Endothelial cell of umbilical vein (primary cell): Measurements from ENCODE around the gene SIPA1L3. TPM values are rescaled to one million over a fixed set of nuclear protein-coding genes. Genes with fewer than 3 reads are reported as not detected.

ENCODE experiments used
- BruUV-seq: library from RNA; stranded (reverse); fragments of 400-500 nt; replicated peaks from 2 replicates; lab custom pipeline; 2021; lab: Mats Ljungman, UMichigan
- CTCF ChIA-PET: fragments of 300-600, 350-600 bp; sonication (Branson Sonifier 250); formaldehyde crosslinking; loops from one replicate; lab custom pipeline; 2021; ENCODE audit warnings: antibody characterized with exemption, inconsistent platforms; lab: Charles Lee
- POLR2A ChIA-PET: fragments of 300-600, 350-600 bp; sonication (Branson Sonifier 250); formaldehyde crosslinking; loops from one replicate; lab custom pipeline; 2021; ENCODE audit warnings: antibody characterized with exemption, inconsistent platforms; lab: Charles Lee
- DNase-seq: peaks from one replicate; pipeline ENCODE4 v3.0.0-alpha.2; 2011; ENCODE audit warnings: low read depth, low spot score
- FAIRE-seq: peaks from 2 replicates; lab custom pipeline; 2011; peaks lifted over from hg19 to GRCh38; lab: Jason Lieb, UNC
- H2AFZ ChIP-seq: 2 replicates; pipeline ENCODE4 v1.6.0; 2012; ENCODE audit warnings: low read depth, low read length, control low read depth, inconsistent platforms
- H3K27ac ChIP-seq: 2 replicates; pipeline ENCODE4 v1.5.1; 2011; ENCODE audit warnings: low read depth, mild to moderate bottlenecking, control low read depth, low read length, moderate library complexity; ENCODE audit not compliant: insufficient read depth
- H3K27me3 ChIP-seq, 2 experiments: 2 replicates each; pipeline versions ENCODE4 v1.6.0 to v1.6.1; 2011; ENCODE audit warnings: low read length in 2 of 2, mixed read lengths in 1 of 2; ENCODE audit not compliant: control insufficient read depth in 2 of 2, insufficient read depth in 2 of 2
- H3K36me3 ChIP-seq, 2 experiments: 2 replicates in 1 of 2; 3 replicates in 1 of 2; pipeline ENCODE4 v1.5.1; 2011; ENCODE audit warnings: low read length in 2 of 2, mild to moderate bottlenecking in 1 of 2, moderate library complexity in 1 of 2; ENCODE audit not compliant: control insufficient read depth in 2 of 2, insufficient read depth in 2 of 2; ENCODE audit errors: extremely low read depth in 1 of 2
- H3K4me1 ChIP-seq: 3 replicates; pipeline ENCODE4 v1.5.1; 2011; ENCODE audit warnings: mild to moderate bottlenecking, low read length; ENCODE audit not compliant: control insufficient read depth, insufficient read depth; ENCODE audit errors: extremely low read depth
- H3K4me2 ChIP-seq: 2 replicates; pipeline ENCODE4 v1.6.1; 2011; ENCODE audit warnings: low read length, control low read depth, mixed read lengths; ENCODE audit not compliant: insufficient read depth
- H3K4me3 ChIP-seq, 3 experiments: fragments of 200-600 bp in 1 of 3; sonication (generic), shearing (Covaris generic) in 1 of 3; replicated peaks in 1 of 3; 2 replicates each; pipeline ENCODE4 v1.5.1; 2011 to 2016; ENCODE audit warnings: control low read depth in 3 of 3, low read length in 3 of 3, mild to moderate bottlenecking in 2 of 3, inconsistent platforms in 1 of 3, low read depth in 1 of 3, moderate library complexity in 1 of 3; ENCODE audit not compliant: insufficient read depth in 1 of 3
- H3K79me2 ChIP-seq: 2 replicates; pipeline ENCODE4 v1.6.0; 2012; ENCODE audit warnings: low read length, inconsistent platforms; ENCODE audit not compliant: control insufficient read depth, insufficient read depth
- H3K9ac ChIP-seq: replicated peaks from 2 replicates; pipeline ENCODE3; 2011; ENCODE audit warnings: low read length, control low read depth; ENCODE audit not compliant: insufficient read depth; ENCODE audit errors: extremely low read depth
- H3K9me1 ChIP-seq: replicated peaks from 3 replicates; pipeline ENCODE4 v1.6.0; 2011; ENCODE audit warnings: mild to moderate bottlenecking, low read length; ENCODE audit not compliant: control insufficient read depth, insufficient read depth; ENCODE audit errors: extremely low read depth
- H3K9me3 ChIP-seq: replicated peaks from 2 replicates; pipeline ENCODE4 v1.5.1; 2012; ENCODE audit warnings: low read length, inconsistent platforms; ENCODE audit not compliant: control insufficient read depth, insufficient read depth
- H4K20me1 ChIP-seq: replicated peaks from 2 replicates; pipeline ENCODE3; 2011; ENCODE audit warnings: mild to moderate bottlenecking, low read length; ENCODE audit not compliant: control insufficient read depth, insufficient read depth; ENCODE audit errors: extremely low read depth
- CTCF ChIP-seq, 2 donors: IDR thresholded peaks; 1 replicate in 1 of 2; 2 replicates in 1 of 2; pipeline ENCODE4 v1.5.1; 2011; ENCODE audit warnings: low read length in 2 of 2, mild to moderate bottlenecking in 2 of 2, moderate library complexity in 2 of 2, control low read depth in 1 of 2, inconsistent platforms in 1 of 2, low read depth in 1 of 2; ENCODE audit not compliant: insufficient read depth in 1 of 2; ENCODE audit errors: extremely low read depth in 1 of 2
- EZH2 ChIP-seq: IDR thresholded peaks from 2 replicates; pipeline ENCODE4 v1.6.1; 2012; ENCODE audit warnings: borderline replicate concordance, low read depth, mild to moderate bottlenecking, moderate library complexity, low read length, inconsistent platforms; ENCODE audit not compliant: severe bottlenecking
- FOS ChIP-seq: IDR thresholded peaks from 2 replicates; pipeline ENCODE4 v1.6.1; 2011; ENCODE audit warnings: mild to moderate bottlenecking, low read length, moderate library complexity, borderline replicate concordance; ENCODE audit not compliant: insufficient read depth
- GATA2 ChIP-seq: IDR thresholded peaks from 2 replicates; pipeline ENCODE4 v1.7.0; 2011; ENCODE audit warnings: low read depth, mild to moderate bottlenecking, moderate library complexity, mixed read lengths, low read length; ENCODE audit not compliant: insufficient read length, insufficient read depth
- JUN ChIP-seq: IDR thresholded peaks from 2 replicates; pipeline ENCODE4 v1.6.1; 2011; ENCODE audit warnings: borderline replicate concordance, low read depth; ENCODE audit not compliant: insufficient read length, insufficient read depth
- MAX ChIP-seq: IDR thresholded peaks from 2 replicates; pipeline ENCODE4 v1.6.1; 2011; ENCODE audit not compliant: insufficient read depth, insufficient read length
- MYC ChIP-seq: IDR thresholded peaks from one replicate; pipeline ENCODE4 v1.6.1; 2011; ENCODE audit warnings: mild to moderate bottlenecking, low read depth, low read length
- POLR2A ChIP-seq: IDR thresholded peaks from 2 replicates; pipeline ENCODE4 v1.6.1; 2012; ENCODE audit warnings: low read depth, mild to moderate bottlenecking, control low read depth, low read length
- POLR2AphosphoS5 ChIP-seq: IDR thresholded peaks from 2 replicates; pipeline ENCODE4 v1.6.1; 2012; ENCODE audit warnings: low read depth, mild to moderate bottlenecking, control low read depth, low read length, moderate library complexity; ENCODE audit not compliant: insufficient read depth
- dilution Hi-C: fragments of 300-500 bp; cut with MboI; formaldehyde crosslinking; loops from one replicate; pipeline ENCODE4 v1.15.0; 2019; ENCODE audit warnings: low sequenced_read_pairs; ENCODE audit not compliant: extremely low pct_ligation_motif_present
- intact Hi-C: fragments of 100-400 bp; cut with micrococcal nuclease; formaldehyde crosslinking; loops from one replicate; pipeline ENCODE4 v1.10.0; 2022
- polyA plus RNA-seq, 4 experiments: library from polyadenylated mRNA; depleted of rRNA in 3 of 4; stranded (reverse) in 3 of 4; unstranded in 1 of 4; fragments of >200 nt; gene quantifications; 2 replicates each; pipeline versions ENCODE4 v1.2.1 to v1.2.3, GENCODE V29; 2011 to 2012; ENCODE audit warnings: missing spikeins in 1 of 4
- total RNA-seq: library from RNA; stranded (reverse); gene quantifications from 2 replicates; pipeline ENCODE4 v1.2.3, GENCODE V29; 2021

SIPA1L3 gene
- total and polyA plus RNA-seq, 2 donors (not counting 3 experiments of a cell fraction or from before 2014, with no cell fraction given), result 14.2 to 47.2 TPM

GRCh38 chr19:38250428-38250820, 343.4 kb downstream of the SIPA1L3 start:
- H2AFZ ChIP-seq, result no peak overlapping the region
- H4K20me1 ChIP-seq, result no peaks in the 10 kb centered on the region
- CTCF ChIA-PET, result interaction anchor here (0.6 to 2.7 kb wide), 7 partner anchors 16 to 348 kb away, joined by 3 to 13 read pairs (median 3); partner anchors contain the start of genes CATSPERG and FAM98C
- POLR2A ChIA-PET, result interaction anchor here (0.6 kb wide), 1 partner anchor 564 kb away, joined by 10 read pairs; no protein-coding TSS in a partner anchor
- H3K4me2 ChIP-seq, result no peak overlapping the region
- peaks cover 9% of the 10 kb centered on the region for H3K4me1 ChIP-seq
- no peak overlapping the region for H3K9ac ChIP-seq
- dilution Hi-C loops (no loop called here), intact Hi-C loops (no loop called here)
- H3K9me1 ChIP-seq, result no peaks in the 10 kb centered on the region
- no peaks in the 10 kb centered on the region for H3K36me3 ChIP-seq
- H3K27me3 ChIP-seq, result no peaks in the 10 kb centered on the region
- no peak overlapping the region for H3K4me3 ChIP-seq
- TF ChIP-seq FOS (no peak), EZH2 (no peak), MAX (no peak), POLR2AphosphoS5 (no peak), POLR2A (no peak)
- DNase-seq (no peak), FAIRE-seq (no peak)
- no peaks in the 10 kb centered on the region for H3K9me3 ChIP-seq
- BruUV-seq, result no TSS peak
- H3K79me2 ChIP-seq, result no peaks in the 10 kb centered on the region
- no peak overlapping the region for H3K27ac ChIP-seq

GRCh38 chr19:38250821-38251563, 344.0 kb downstream of the SIPA1L3 start:
- Histone ChIP-seq H3K4me3 (no peak overlapping the region), H3K27me3 (no peaks in the 10 kb centered on the region), H3K4me2 (peak overlapping the region; percentile 43), H3K9me1 (no peaks in the 10 kb centered on the region), H2AFZ (peak overlapping the region; percentile 69), H3K79me2 (no peaks in the 10 kb centered on the region), H3K4me1 (peaks cover 9% of the 10 kb centered on the region), H3K36me3 (no peaks in the 10 kb centered on the region), H3K9ac (no peak overlapping the region), H3K27ac (no peak overlapping the region), H3K9me3 (no peaks in the 10 kb centered on the region), H4K20me1 (no peaks in the 10 kb centered on the region)
- ChIA-PET POLR2A (interaction anchor here (0.6 kb wide), 1 partner anchor 563 kb away, joined by 10 read pairs; no protein-coding TSS in a partner anchor), CTCF (interaction anchor here (0.6 to 2.7 kb wide), 10 partner anchors 14 to 349 kb away, joined by 3 to 13 read pairs (median 4); partner anchors contain the start of genes CATSPERG and FAM98C)
- intact Hi-C loops (no loop called here), dilution Hi-C loops (no loop called here)
- FAIRE-seq (no peak), DNase-seq (no peak)
- TSS peak; percentile 70 for BruUV-seq
- TF ChIP-seq POLR2AphosphoS5 (no peak), JUN (no peak), MYC (no peak), MAX (no peak), FOS (no peak), POLR2A (no peak), CTCF (IDR thresholded peaks at IDR 0.05; ENCODE audit: extremely low read depth in 1 of 2, insufficient read depth in 1 of 2, low read depth in 1 of 2, low read length in 2 of 2) (no peak), EZH2 (no peak), GATA2 (no peak)
